Left kidney (tissue), 8 donors: ENCODE data around the gene HECTD1. TPM values are rescaled to one million over a fixed set of nuclear protein-coding genes. Genes with fewer than 3 reads are reported as not detected.
A peak's percentile ranks its signal among the peaks of the same experiment; 100 is the strongest.
"Not testable (repeated sequence)": the region's sequence is repeated elsewhere in the genome, so short reads cannot be mapped to it uniquely, and the experiment has no call there.

ENCODE experiments used
- DNase-seq: peaks from one replicate; pipeline ENCODE4 v3.0.0-alpha.2; 2013
- long read RNA-seq, 8 donors: transcript quantifications; one replicate each; lab custom pipeline, GENCODE V29; 2026
- polyA plus RNA-seq: library from polyadenylated mRNA; unstranded; fragments of 120-200 nt; gene quantifications from one replicate; pipeline ENCODE4 v1.2.1, GENCODE V29; 2013; ENCODE audit not compliant: insufficient read length

Gene HECTD1
- 219 TPM for polyA plus RNA-seq
- long read RNA-seq, donor 1, partial matches to known transcripts, result 12 of 15 reads
- long read RNA-seq, donor 1, other reads (novel, unspliced or antisense), result 0 of 15 reads
- long read RNA-seq, donor 2, partial matches to known transcripts, result 0 of 5 reads
- long read RNA-seq, donor 2, other reads (novel, unspliced or antisense), result 0 of 5 reads
- long read RNA-seq, donor 3, partial matches to known transcripts, result 0 of 5 reads
- long read RNA-seq, donor 3, other reads (novel, unspliced or antisense), result 0 of 5 reads
- long read RNA-seq, donor 4, result 0 reads
- long read RNA-seq, donor 5, full-length matches to known transcripts, result 7 of 7 reads
- long read RNA-seq, donor 5, partial matches to known transcripts, result 0 of 7 reads
- long read RNA-seq, donor 5, other reads (novel, unspliced or antisense), result 0 of 7 reads
- long read RNA-seq, donor 6, partial matches to known transcripts, result 14 of 17 reads
- long read RNA-seq, donor 6, other reads (novel, unspliced or antisense), result 0 of 17 reads
- long read RNA-seq, donor 7, full-length matches to known transcripts, result 8 of 19 reads
- long read RNA-seq, donor 7, partial matches to known transcripts, result 11 of 19 reads
- long read RNA-seq, donor 7, other reads (novel, unspliced or antisense), result 0 of 19 reads
- long read RNA-seq, donor 8, partial matches to known transcripts, result 0 of 6 reads
- long read RNA-seq, donor 8, other reads (novel, unspliced or antisense), result 0 of 6 reads

DNA sequence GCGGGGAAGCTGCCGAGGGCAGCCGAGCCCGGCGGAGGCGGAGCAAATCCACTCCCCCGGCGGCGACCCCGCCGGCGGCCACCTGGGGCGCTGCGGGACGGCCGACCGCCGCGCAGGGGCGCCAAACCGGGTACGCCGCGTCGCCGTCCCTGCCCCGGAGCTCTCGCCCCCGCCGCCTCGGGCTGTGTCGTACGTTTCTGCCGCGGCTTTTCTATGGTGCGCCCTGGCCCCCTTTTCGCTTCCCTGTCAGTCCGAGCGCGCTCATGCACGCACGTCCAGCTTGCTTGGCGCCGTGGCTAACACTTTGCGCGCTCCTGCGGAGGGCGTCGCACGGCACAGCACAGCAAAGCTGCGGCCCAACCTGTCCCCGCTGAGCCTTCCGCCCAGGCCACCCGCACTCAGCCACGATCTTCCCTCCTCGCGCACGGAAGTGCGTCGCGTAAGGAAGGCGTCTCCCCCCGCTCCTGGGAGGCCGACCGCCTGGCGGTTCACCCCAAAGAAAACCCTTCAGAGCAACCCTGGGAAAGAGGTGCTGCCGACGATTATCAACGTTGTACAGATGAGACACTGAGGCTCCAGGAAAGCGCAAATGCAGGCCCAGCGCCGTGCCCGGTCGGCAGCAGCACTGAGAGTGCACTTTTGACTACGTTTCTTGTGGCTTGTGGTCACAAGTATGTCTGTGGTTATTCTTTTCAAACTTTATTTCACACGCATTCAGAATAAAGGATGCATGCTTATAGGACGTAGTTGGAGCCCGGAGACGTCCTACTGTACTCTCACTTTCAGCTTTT, at the start of gene HECTD1:
TSS of gene HECTD1 (minus strand) at position 39 of the 791 bp plus-strand sequence. CDS start 1,857 bp downstream, outside the sequence.
- peak; percentile 91 for DNase-seq

DNA sequence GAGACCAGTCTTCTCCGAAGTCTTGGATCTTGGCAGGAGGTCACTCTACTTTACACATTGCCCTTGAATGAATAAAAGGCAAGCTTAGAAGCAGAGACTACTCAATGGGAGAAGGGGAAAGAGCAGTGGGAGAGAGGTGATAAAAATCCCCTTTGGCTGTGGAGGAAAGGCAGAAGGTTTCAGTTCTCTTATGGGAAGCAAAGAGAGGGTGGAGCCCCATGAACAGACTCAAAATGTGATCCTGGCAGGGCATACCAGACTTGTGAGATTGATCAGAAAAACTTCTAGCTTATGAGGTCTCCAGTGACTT, 49.6 kb upstream of the HECTD1 start:
- no peak for DNase-seq

DNA sequence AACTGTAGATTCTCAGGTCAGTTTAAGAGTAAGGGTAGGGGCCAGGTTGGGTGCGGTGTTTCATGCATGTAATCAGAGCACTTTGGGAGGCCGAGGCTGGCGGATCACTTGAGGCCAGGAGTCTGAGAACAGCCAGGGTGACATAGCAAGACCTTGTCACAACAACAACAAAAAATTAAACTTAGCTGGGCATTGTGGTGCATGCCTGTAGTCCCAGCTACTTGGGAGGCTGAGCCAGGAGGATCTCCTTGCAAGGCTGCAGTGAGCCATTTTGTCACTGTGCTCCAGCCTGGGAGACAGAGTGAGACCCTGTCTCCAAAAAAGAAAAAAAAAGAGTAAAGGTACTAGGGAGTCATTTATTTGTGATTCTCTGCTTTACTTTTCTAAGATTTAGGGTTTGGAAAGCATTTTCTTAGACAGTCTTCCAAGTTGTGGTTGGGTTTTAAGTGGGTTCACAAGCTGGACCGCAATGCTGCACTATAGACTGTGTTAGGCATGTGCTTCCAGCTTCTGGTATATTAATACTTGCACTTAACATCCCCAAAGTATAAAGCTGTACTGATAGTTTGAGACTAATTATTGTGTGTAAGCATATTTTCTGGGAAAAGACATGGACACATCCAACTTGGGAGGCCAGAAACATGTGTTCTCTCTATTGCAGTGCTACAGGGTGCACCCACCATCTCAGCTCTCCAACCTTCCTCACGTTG, 49.1 kb upstream of the HECTD1 start:
- DNase-seq, result no peak

DNA sequence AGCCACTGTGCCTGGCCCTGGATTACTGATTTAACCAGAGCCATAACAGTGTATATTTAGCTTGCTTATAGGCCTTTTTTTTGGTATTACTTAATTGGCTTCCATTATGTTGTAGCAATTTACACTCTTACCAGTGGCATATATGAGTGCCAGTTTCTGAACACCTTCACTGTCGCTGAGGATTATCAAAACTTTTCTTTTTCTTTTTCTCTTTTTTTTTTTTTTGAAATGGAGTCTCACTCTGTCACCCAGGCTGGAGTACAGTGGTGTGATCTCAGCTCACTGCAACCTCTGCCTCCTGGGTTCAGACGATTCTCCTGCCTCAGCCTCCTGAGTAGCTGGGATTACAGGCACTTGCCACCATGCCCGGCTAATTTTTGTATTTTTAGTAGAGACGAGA, 48.3 kb upstream of the HECTD1 start:
- not testable (repeated sequence) for DNase-seq

DNA sequence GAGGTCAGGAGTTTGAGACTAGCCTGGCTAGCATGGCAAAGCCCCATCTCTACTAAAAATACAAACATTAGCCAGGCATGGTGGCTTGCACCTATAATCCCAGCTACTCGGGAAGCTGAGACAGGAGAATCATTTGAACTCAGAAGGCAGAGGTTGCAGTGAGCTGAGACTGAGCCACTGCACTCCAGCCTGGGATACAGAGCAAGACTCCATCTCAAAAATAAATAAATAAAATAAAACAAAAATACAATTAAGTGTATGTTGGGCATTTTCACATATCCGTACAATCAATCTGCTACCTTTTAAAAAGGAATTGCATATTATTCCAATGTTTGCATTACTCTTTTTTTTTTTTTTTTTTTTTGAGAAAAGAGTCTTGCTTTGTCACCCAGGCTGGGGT, 47.7 kb upstream of the HECTD1 start:
- no peak for DNase-seq

DNA sequence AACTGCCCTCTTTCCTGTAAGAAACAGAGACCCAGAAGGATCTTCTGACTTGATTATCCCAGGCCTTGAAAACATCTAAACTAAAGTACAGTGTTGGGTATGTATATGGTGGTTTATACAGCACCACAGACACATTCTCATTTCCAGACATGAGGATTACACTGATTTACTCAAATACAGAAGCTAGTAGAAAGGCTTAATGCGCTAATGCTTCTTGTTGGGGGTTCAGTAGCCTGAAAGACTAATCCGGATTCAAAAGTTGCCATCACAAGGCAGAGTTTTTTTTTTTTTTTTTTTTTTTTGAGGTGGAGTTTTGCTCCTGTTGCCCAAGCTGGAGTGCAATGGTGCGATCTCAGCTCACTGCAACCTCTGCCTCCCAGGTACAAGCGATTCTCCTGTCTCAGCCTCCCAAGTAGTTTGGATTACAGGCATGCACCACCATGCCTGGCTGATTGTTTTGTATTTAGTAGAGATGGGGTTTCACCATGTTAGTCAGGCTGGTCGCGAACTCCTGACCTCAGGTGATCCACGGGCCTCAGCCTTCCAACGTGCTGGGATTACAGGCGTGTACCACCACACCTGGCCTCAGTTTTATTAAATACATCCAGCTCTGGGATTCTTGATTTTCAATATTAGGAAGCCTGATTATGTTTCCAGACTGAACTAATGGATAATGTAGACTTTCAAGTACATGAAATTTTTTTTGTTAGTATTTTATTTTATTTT, 46.3 kb upstream of the HECTD1 start:
- no peak for DNase-seq

DNA sequence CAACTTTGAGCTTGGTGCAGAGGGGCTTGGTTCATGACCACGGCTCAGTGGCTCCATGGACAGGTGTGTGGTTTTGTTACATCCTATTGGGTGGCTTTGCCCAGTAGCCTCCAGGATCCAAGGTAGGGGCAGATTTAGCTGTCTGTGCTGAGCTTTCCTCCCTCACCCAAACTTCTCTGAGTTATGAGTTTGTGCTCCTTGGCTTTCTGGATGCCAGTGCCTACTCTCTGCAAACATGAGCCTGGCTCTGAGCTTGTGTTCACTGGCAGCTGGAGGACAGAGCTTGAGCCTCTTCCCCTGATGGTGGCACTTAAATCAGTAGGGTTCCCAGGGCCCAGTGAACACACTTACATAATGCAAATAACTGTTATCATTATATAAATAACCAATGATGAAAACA, 45.3 kb upstream of the HECTD1 start:
- DNase-seq, result no peak

DNA sequence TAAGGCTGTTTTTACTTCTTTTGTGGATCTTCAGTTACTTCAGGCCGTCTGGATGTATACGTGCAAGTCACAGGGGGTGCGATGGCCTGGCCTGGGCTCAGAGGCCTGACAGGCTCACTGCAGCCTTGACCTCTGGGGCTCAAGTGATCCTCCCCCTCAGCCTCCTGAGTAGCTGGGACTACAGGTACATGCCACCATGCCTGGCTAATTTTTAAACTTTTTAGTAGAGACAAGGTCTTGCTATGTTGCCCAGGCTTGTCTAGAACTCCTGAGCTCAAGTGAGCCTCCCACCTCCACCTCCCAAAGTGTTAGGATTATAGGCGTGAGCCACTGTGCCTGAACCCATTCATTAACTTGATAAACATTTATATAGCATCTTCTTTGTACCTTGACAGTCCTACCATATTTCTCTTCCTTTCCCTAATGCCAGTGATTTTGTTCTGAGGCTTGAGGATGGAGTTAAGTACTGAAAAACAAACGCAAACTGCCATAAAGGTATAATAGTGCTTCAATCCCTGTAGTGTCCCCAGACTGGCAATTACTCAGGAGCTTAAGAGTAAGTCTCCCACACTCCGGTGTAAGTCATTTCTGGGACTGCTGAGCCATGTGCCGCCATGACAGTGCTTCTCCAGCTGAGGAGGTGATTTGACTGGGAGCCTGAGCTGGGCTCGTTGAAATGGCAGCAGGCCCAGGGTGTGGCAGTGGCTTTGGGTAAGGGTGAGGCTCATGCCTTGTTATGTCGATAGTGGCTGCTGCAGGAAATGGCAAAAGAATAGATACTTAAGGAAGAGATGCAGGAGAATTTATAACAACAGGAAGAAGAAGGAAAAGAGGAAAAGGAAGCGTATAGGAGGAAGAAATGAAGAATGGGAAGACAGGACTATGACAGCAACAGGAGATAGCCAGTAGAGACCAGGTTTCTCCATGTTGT, 43.7 kb upstream of the HECTD1 start:
- DNase-seq, result no peak

DNA sequence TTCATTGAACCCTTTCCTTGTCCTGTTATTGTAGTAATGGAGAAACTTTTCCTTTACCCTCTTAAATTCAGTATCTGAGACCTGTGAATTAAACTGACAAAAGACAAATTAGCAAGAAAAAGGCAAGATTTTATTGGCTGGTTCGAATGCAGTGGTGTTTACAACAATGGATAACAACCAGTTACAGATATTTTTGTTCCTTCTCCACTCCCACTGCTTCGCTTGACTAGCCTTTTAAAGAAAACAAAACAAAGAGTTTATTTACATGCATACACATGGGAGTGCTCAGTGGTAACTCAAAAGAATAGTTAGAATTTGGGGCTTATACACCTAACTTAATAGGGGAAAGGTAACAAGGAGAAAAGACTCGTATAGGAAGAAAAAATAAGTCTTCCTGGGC, 37.0 kb upstream of the HECTD1 start:
- no peak for DNase-seq

DNA sequence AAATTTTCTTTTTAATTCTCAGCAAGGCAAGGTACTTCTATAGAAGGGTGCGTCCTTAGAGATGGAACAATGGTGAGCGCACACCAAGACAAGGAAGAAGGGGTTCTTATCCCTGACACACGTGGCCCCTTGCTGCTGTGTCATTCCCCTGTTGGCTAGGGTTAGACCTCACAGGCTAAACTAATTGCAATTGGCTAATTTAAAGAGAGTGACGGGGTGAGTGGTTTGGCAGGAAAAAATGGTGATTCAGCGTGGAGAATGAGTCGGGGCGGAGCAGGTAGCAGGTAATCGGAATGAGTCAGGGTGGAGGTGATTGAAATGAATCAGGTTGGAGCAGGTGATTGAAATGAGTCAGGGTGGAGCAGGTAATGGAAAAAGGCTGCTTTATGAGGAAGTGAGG, 36.3 kb upstream of the HECTD1 start:
- DNase-seq, result no peak

DNA sequence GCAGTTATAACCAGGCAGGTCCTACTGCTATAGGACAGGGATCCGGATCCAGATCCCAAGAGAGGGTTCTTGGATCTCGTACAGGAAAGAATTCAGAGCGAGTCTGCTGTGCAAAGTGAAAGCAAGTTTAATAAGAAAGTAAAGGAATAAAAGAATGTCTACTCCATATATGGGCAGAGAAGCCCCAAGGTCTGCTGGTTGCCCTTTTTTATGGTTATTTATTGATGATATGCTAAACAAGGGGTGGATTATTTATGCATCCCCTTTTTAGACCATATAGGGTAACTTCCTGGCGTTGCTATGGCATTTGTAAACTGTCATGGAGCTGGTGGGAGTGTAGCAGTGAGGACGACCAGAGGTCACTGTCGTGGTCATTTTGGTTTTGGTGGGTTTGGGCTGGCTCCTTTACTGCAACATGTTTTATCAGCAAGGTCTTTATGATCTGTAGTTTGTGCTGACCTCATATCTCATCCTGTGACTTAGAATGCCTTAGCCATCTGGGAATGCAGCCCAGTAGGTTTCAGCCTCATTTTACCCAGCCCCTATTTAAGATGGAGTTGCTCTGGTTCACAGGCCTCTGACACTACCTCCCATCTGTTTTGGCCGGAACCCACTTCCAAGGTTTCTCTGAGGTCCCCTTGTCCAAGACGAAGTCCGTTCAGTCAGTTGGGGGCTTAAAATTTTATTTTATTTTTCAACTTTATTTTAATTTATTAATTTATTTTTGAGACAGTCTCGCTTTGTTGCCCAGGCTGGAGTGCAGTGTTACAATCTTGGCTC, 34.8 kb upstream of the HECTD1 start:
- DNase-seq, result not testable (repeated sequence)

DNA sequence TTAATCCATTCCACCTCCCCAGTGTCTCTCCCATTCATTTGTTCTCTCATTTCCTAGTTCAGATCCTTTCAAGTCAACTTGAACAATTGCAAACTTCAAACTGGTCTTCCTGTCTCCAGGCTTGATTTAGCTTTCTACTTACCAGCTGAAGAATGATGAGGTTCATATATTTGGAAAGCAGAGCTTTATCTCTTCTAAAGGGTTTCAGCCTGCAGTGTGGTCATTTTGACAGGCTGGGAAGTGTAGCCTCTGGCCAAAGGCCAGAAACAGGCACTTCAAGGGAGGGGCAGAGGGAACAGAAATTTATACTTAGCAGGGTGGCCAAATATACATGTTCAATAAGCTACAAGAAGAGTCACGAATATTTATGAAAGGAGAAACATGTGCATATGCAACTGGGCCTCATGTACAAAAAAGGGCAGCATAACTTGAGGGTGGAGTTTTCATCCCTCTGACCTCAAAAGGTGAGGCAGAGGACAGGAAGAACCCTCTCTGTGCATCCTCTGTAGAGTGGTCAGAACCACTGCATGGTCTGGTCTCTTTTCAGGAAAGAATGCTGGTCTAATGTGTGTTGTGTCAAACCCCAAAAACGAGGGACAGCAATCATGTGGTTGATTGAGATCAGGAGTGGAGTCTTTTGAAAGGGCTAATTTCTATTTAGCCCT, 34.0 kb upstream of the HECTD1 start:
- no peak for DNase-seq

DNA sequence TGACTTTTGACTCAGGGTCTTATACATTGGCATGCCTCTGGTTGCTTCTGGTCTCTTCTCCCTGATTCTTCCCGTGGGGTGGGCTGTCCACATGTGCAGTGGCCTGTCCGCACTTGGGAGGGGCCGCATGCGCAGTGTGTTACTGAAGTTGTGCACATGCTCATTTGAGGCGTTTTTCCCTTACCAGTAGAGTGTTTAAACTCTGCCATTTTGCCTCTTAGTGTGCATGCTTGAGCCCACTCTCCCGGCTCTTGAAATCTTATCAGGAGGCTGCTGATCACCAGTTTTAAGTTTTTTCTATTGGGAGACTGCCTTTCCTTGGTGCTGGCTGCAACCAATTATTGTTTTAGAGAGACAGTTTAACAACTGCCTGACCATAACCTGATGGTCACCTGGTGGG, 32.1 kb upstream of the HECTD1 start:
- DNase-seq, result no peak

DNA sequence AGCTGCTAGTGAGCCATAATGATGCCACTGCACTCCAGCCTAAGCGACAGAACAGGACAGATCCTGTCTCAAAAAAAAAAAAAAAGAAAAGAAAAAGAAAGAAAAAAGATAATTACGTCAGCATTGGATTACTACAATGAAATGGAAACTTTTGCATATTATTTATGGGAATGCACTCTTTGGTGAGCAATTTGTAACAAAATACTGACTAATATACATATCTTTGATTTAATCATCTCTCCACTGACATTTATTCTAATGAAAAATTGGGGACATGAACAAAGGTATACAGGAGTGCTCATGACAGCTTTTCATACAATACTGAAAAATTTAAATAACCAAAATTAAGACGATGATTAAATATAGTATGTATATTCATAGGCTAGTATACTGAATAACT, 27.9 kb upstream of the HECTD1 start:
- DNase-seq, result no peak

DNA sequence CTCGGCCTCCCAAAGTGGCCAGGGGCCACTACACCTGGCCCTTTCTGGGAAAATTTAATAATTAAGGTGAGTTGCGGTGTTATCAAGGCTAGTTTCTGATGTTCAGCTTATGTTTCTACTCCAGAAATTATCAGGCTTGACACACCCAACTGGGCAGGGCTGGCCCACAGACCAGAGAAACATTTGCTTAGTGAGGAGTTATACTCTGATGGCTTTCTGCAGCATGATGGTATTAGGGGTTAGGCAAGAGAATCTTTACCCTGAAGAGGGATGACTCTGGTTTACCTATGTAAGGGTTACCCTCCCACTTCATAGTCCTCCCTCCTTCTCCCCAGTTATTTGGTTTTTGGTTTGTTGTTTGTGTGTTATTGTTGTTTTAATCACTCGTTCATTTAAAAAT, 24.5 kb upstream of the HECTD1 start:
- DNase-seq, result no peak

DNA sequence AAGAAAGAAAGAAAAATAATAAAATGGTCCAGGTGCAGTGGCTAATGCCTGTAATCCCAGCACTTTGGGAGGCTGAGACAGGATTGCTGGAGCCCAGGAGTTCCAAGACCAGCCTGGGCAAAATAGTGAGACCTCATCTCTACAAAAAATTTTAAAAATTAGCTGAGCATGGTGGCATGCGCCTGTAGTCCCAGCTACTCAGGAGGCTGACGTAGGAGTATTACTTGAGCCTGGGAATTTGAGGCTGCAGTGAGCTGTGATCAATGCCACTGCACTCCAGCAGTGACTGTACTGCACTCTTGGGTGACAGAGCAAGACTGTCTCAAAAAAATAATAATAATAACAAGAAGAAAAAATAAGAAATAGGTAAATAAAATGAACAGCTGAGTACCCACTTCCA, 23.7 kb upstream of the HECTD1 start:
- DNase-seq, result not testable (repeated sequence)

DNA sequence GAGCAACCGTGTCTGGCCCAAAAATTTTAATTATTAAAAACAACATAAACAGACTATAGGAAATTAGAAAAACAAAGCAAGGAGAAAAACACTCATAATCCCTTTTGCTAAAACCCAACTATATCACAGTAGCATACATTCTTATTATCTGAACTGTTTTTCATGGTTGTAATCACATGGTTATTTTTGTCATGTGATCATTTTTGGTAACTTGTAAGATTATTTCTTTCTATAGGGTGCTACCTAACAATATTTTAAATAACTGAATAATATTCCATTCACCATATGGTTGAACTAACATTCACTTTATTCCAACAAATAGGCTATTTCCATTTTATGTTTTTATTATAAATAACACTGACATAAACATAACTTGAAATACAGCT, 23.0 kb upstream of the HECTD1 start:
- DNase-seq, result no peak

DNA sequence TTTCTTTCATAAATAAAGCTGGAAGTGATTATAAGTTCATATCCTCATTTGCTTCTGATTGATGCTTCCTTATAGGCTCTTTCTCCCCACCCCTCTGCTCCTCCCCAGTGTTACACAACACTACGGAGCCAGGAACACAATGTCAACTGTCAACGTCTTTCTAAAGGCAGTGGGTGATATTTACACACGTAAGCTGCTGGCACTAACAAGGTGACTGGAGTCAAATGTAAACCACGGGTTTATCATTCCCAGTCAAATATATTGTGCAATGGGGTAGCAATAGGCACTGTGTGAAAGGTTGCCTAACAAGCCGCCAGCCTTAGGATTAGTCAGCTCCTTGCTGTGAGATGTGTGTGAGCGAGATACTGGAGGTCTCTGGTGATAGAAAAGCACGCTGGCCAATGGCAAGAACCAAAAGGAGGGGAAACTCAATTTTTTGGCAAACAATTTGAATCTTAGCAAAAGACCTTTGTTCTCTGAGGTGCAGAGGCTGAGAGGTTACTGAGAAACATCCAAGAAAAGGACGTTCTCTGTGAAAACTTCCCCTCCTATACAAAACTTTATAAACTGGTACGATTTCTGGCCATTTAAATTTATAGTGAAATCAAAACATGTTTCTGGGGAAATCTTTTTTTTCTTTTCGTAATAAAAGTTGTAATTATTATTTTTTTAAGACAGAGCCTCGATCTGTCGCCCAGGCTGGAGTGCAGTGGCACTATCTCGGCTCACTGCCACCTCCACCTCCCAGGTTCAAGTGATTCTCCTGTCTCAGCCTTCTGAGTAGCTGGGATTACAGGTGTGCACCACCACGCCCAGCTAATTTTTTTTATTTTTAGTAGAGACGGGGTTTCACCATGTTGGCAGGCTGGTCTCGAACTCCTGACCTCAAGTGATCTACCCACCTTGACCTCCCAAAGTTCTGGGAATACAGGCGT, 22.3 kb upstream of the HECTD1 start:
- no peak for DNase-seq
